ENCODE results near the gene RLF. TPM values are rescaled to one million over a fixed set of nuclear protein-coding genes. Genes with fewer than 3 reads are reported as not detected.

RLF gene
- total and polyA plus RNA-seq, 10 of the 15 experiments (the other 5 are each of a cell fraction or from before 2014, with no cell fraction given): 2.0 to 19.8 (median 8.7) TPM

- Histone ChIP-seq H3K4me1 (ENCODE audit: control insufficient read depth, insufficient read depth, low read length) (peaks cover 23% of the 10 kb centered on the region; the same call in 1 of the 2 replicates), H3K9me3 (replicated peaks; ENCODE audit: control insufficient read depth, insufficient read depth, low read length) (no peaks in the 10 kb centered on the region), H2AFZ (ENCODE audit: control insufficient read depth, low read depth, low read length) (no peak overlapping the region), H3K79me2 (ENCODE audit: control insufficient read depth, insufficient read depth, low read length) (no peaks in the 10 kb centered on the region), H3K4me3 (no peak overlapping the region), H3K36me3 (ENCODE audit: control insufficient read depth in 2 of 2, insufficient read depth in 2 of 2, low read length in 1 of 2) (peaks cover 0 to 5% of the 10 kb centered on the region in 2 experiments; a peak in 2 of 4 replicates), H4K20me1 (ENCODE audit: control insufficient read depth, insufficient read depth) (no peaks in the 10 kb centered on the region), H3K27ac (ENCODE audit: control insufficient read depth, insufficient read depth) (no peak overlapping the region), H3K9ac (ENCODE audit: control insufficient read depth, insufficient read depth, low read length) (no peak overlapping the region), H3K27me3 (replicated peaks in 1 of 2; ENCODE audit: control insufficient read depth in 2 of 2, insufficient read depth in 2 of 2, low read length in 1 of 2) (no peaks in the 10 kb centered on the region), H3K4me2 (ENCODE audit: control insufficient read depth, insufficient read depth) (no peak overlapping the region)
- no peak; the same call in 2 of the 3 replicates for ATAC-seq
- DNase-seq (ENCODE audit: low read depth, low spot score): no peak
- ChIA-PET POLR2A (interaction anchor here (0.6 kb wide), 4 partner anchors 9 to 213 kb away, joined by 3 to 7 read pairs (median 6); no protein-coding TSS in a partner anchor), SMC1A (ENCODE audit: uncharacterized antibody, unreplicated experiment) (interaction anchor here (0.7 to 2.0 kb wide), 4 partner anchors 13 to 71 kb away, joined by 3 to 5 read pairs (median 4); no protein-coding TSS in a partner anchor), RAD21 (ENCODE audit: unreplicated experiment) (interaction anchor here (0.7 to 1.4 kb wide), 2 partner anchors 71 to 308 kb away, joined by 3 to 5 read pairs; no protein-coding TSS in a partner anchor), CTCF (interaction anchor here (0.6 to 1.6 kb wide), 7 partner anchors 16 to 111 kb away, joined by 3 to 6 read pairs (median 3); no protein-coding TSS in a partner anchor)
- 25% methylated on average over 5 of the region's 6 CpGs for WGBS (ENCODE audit: insufficient coverage, insufficient replicate concordance, low lambda C conversion rate, missing lambda C conversion rate)
- intact Hi-C loops (cut with micrococcal nuclease; ENCODE audit: unreplicated experiment): no loop called here
- FAIRE-seq: no peak
- BruUV-seq (replicated peaks): no TSS peak
- in situ Hi-C loops (cut with MboI): no loop called here
- TF ChIP-seq ATF2 (IDR thresholded peaks at IDR 0.05; ENCODE audit: low read length): peak; percentile 46; the same call in 1 of the 2 replicates
- 0 out of 2 replicates have a peak, but pooled peaks have one; percentile 40 for TF ChIP-seq MEF2A (IDR thresholded peaks at IDR 0.05; ENCODE audit: insufficient read depth, low read depth, low read length)
- no peak for TF ChIP-seq ATF3 (IDR thresholded peaks at IDR 0.05; ENCODE audit: borderline replicate concordance, extremely low read depth, low read depth, low read length)
- TF ChIP-seq MAX (IDR thresholded peaks at IDR 0.05; ENCODE audit: low read depth, low read length): no peak
- TF ChIP-seq JUNB (IDR thresholded peaks at IDR 0.05): peak; percentile 76
- TF ChIP-seq SUPT20H (IDR thresholded peaks at IDR 0.05; ENCODE audit: borderline replicate concordance, control insufficient read depth, low read depth, low read length): no peak
- peak; percentile 63; the same call in 1 of the 2 replicates for TF ChIP-seq NFIC (IDR thresholded peaks at IDR 0.05; ENCODE audit: low read depth, low read length)
- 0 out of 2 replicates have a peak, but pooled peaks have one; percentile 13 for TF ChIP-seq CREM (IDR thresholded peaks at IDR 0.05; ENCODE audit: low read depth)
- TF ChIP-seq FOXM1 (IDR thresholded peaks at IDR 0.05; ENCODE audit: low read depth, low read length): peak; percentile 33; the same call in 1 of the 2 replicates
- TF ChIP-seq NKRF (conservative IDR thresholded peaks at IDR 0.05): no peak
- no peak for TF ChIP-seq E2F4 (IDR thresholded peaks at IDR 0.05; ENCODE audit: low read depth, low read length)
- TF ChIP-seq ATF7 (IDR thresholded peaks at IDR 0.05; ENCODE audit: low read depth): no peak
- TF ChIP-seq NFYB (IDR thresholded peaks at IDR 0.05; ENCODE audit: insufficient read depth, low read depth, low read length): no peak
- no peak for TF ChIP-seq IKZF2 (IDR thresholded peaks at IDR 0.05)
- no peak for TF ChIP-seq USF1 (IDR thresholded peaks at IDR 0.05; ENCODE audit: borderline replicate concordance, extremely low read length, insufficient read depth, low read depth, low read length)
Measured at GRCh38 chr1:40224040-40224439, 62.9 kb downstream of the RLF start.

Measured in GM12878 (cell line).